ENCODE results near the gene HYAL1. TPM values are rescaled to one million over a fixed set of nuclear protein-coding genes. Genes with fewer than 3 reads are reported as not detected.
A peak's percentile ranks its signal among the peaks of the same experiment; 100 is the strongest.
"Not testable (repeated sequence)": the region's sequence is repeated elsewhere in the genome, so short reads cannot be mapped to it uniquely, and the experiment has no call there.

Gene HYAL1
- total RNA-seq, 4 donors from 2014 or later = 2.1 to 30.5 (median 22.1) TPM

- DNase-seq = no peak
- H3K9me3 ChIP-seq = no peaks in the 10 kb centered on the region
- no peak overlapping the region for H3K27ac ChIP-seq
- no peak overlapping the region for H3K4me3 ChIP-seq
- H3K27me3 ChIP-seq = no peaks in the 10 kb centered on the region
- intact Hi-C loops (cut with DNase I; ENCODE audit: low total_unique reads) = no loop called here
- no peaks in the 10 kb centered on the region for H3K36me3 ChIP-seq
- TF ChIP-seq POLR2A (IDR thresholded peaks at IDR 0.05) = no peak
- TF ChIP-seq CTCF (IDR thresholded peaks at IDR 0.05) = no peak
- peaks cover 0 to 23% of the 10 kb centered on the region in 2 donors for H3K4me1 ChIP-seq
These were observed 11.4 kb upstream of the HYAL1 start for GRCh38 chr3:50314816-50315215.

GRCh38 chr3:50314342-50314741 lies 11.0 kb upstream of the HYAL1 start:
- no peak overlapping the region for H3K27ac ChIP-seq
- H3K36me3 ChIP-seq = no peaks in the 10 kb centered on the region
- intact Hi-C loops (cut with DNase I; ENCODE audit: low total_unique reads) = no loop called here
- H3K27me3 ChIP-seq = no peaks in the 10 kb centered on the region
- no peak for TF ChIP-seq POLR2A (IDR thresholded peaks at IDR 0.05)
- no peak for TF ChIP-seq CTCF (IDR thresholded peaks at IDR 0.05)
- DNase-seq = no peak
- peaks cover 0 to 19% of the 10 kb centered on the region in 2 donors for H3K4me1 ChIP-seq
- H3K9me3 ChIP-seq = no peaks in the 10 kb centered on the region
- H3K4me3 ChIP-seq = no peak overlapping the region

- DNase-seq = not testable (repeated sequence)
These were observed 8.7 kb upstream of the HYAL1 start for GRCh38 chr3:50312041-50312440.

GRCh38 chr3:50304601-50305000 lies 1.2 kb upstream of the HYAL1 start:
- Histone ChIP-seq H3K4me3 (no peak overlapping the region), H3K9me3 (no peaks in the 10 kb centered on the region), H3K27ac (no peak overlapping the region), H3K27me3 (no peaks in the 10 kb centered on the region), H3K36me3 (no peaks in the 10 kb centered on the region), H3K4me1 (no peaks in the 10 kb centered on the region)
- intact Hi-C loops (cut with DNase I; ENCODE audit: low total_unique reads) = no loop called here
- DNase-seq = no peak
- no peak for TF ChIP-seq CTCF (IDR thresholded peaks at IDR 0.05)
- no peak for TF ChIP-seq POLR2A (IDR thresholded peaks at IDR 0.05)

More at GRCh38 chr3:50312041-50312440, 8.7 kb upstream of the HYAL1 start:
- H3K4me1 ChIP-seq; H3K27ac ChIP-seq; H3K9me3 ChIP-seq; H3K4me3 ChIP-seq; intact Hi-C loops (cut with DNase I; ENCODE audit: low total_unique reads); H3K27me3 ChIP-seq; H3K36me3 ChIP-seq: not testable (repeated sequence)

GRCh38 chr3:50302095-50303012 lies 1.0 kb downstream of the HYAL1 start:
- peak overlapping the region in 1 of 2 donors; percentile 7 for H3K4me3 ChIP-seq
- intact Hi-C loops (cut with DNase I; ENCODE audit: low total_unique reads) = no loop called here
- peaks cover 0 to 8% of the 10 kb centered on the region in 2 donors for H3K4me1 ChIP-seq
- H3K36me3 ChIP-seq = no peaks in the 10 kb centered on the region
- no peak for DNase-seq
- H3K9me3 ChIP-seq = no peaks in the 10 kb centered on the region
- no peaks in the 10 kb centered on the region for H3K27me3 ChIP-seq
- peak overlapping the region; percentile 69 to 79 for H3K27ac ChIP-seq
- TF ChIP-seq CTCF (IDR thresholded peaks at IDR 0.05) (no peak), POLR2A (IDR thresholded peaks at IDR 0.05) (no peak)
